ENCODE data around the gene TSPEAR.
"Not testable (repeated sequence)": the region's sequence is repeated elsewhere in the genome, so short reads cannot be mapped to it uniquely, and the experiment has no call there.

TSPEAR gene

DNA sequence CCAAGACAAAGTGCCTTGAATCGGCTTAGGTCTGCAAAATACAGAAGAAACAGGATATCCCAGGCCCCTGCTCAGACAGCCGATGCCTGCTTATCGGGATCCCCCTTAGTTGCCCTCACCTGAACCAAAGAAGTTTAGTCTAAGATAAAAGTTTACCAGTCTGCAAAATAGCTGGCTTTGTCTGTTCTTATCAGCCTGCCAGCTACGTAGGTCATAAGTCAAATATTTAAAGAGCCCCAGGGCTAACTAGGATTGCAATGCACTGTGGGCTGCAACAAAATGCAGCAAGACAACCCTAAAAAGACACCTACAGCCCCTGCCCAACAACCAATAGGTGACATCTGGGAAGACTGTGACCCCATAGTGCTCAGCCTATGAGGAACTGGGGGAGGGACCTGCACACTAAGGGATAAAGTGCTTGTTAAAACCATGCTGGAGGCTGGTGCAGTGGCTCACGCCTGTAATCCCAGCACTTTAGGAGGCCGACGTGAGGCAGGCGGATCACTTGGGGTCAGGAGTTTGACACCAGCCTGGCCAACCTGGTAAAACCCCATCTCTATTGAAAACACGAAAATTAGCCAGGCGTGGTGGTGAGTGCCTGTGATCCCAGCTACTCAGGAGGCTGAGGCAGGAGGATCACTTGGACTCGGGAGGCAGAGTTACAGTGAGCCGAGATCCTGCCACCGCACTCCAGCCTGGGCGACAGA is 228.6 kb downstream of the TSPEAR start:
- no peak for DNase-seq (ENCODE audit: low spot score)
- in situ Hi-C loops (cut with MboI; ENCODE audit: low pct_unique_long_range_greater_than_20kb, low sequenced_read_pairs, unreplicated experiment) = no loop called here
- TF ChIP-seq, protein P1, sequence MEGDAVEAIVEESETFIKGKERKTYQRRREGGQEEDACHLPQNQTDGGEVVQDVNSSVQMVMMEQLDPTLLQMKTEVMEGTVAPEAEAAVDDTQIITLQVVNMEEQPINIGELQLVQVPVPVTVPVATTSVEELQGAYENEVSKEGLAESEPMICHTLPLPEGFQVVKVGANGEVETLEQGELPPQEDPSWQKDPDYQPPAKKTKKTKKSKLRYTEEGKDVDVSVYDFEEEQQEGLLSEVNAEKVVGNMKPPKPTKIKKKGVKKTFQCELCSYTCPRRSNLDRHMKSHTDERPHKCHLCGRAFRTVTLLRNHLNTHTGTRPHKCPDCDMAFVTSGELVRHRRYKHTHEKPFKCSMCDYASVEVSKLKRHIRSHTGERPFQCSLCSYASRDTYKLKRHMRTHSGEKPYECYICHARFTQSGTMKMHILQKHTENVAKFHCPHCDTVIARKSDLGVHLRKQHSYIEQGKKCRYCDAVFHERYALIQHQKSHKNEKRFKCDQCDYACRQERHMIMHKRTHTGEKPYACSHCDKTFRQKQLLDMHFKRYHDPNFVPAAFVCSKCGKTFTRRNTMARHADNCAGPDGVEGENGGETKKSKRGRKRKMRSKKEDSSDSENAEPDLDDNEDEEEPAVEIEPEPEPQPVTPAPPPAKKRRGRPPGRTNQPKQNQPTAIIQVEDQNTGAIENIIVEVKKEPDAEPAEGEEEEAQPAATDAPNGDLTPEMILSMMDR (IDR thresholded peaks at IDR 0.05; ENCODE audit: extremely low read depth, insufficient read depth, missing control alignments) = no peak

DNA sequence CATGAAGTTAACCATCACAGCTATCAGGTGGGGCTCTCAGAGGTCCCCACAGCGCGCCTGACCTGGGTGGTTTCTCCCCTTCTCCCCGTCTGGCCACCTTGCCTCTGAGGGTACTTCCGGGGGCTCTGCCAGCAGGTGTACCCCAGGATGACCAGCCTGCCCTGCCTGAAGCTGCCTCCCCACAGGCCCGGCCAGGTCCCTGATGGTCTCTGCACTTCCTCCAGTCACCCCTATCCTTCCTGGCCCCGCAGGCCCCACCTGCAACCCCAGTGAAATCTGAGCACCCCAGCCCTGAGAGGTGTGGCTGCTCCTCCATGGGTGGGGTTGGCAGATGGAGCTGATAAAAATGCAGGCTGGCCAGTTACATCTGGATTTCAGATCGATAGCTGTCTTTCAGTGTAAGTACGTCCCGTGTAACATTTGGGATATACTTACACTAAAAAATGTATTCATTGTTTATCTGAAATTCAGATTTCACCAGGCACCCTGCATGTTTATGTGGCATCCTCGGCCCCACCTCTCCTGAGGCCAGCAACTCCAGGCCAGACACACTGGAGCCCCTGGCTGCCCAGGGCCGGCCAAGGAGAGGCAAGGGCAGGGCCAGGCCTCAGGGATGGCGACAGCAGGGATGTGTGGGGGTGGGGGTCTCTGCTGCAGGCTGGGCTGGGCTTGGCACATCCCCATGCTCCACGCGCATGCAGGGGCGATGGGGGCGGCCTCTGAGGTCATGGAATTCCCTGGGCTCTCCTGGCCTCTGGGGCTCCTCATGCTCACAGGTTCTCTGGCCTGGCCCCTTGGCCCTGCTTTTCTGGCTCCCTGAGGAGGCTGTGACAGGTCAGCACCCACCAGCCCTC is 230.9 kb downstream of the TSPEAR start:
- no peak for DNase-seq (ENCODE audit: low spot score)
- TF ChIP-seq, protein P1 (IDR thresholded peaks at IDR 0.05; ENCODE audit: extremely low read depth, insufficient read depth, missing control alignments) = no peak
- in situ Hi-C loops (cut with MboI; ENCODE audit: low pct_unique_long_range_greater_than_20kb, low sequenced_read_pairs, unreplicated experiment) = no loop called here

DNA sequence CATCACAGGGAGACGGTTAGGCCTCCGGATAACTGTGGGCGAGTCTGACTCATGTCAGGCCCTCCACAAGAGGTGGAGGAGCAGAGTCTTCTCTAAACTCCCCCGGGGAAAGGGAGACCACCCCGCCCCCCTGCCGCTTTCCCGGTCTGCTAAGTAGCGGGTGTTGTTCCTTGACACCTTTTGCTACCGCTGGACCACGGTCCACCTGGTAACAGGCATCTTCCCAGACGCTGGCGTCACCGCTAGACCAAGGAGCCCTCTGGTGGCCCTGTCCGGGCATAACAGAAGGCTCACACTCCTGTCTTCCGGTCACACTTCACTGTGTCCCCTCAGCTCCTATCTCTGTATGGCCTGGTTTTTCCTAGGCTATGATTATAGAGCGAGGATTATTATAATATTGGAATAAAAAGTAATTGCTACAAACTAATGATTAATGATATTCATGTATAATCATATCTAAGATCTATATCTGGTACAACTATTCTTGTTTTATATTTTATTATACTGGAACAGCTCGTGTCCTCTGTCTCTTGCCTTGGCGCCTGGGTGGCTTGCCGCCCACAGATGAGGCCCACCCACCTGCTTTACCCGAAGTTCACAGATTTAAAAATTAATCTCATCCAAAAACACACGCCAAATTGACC is 231.7 kb downstream of the TSPEAR start:
- in situ Hi-C loops (cut with MboI; ENCODE audit: low pct_unique_long_range_greater_than_20kb, low sequenced_read_pairs, unreplicated experiment); DNase-seq (ENCODE audit: low spot score): not testable (repeated sequence)
- TF ChIP-seq, protein P1 (IDR thresholded peaks at IDR 0.05; ENCODE audit: extremely low read depth, insufficient read depth, missing control alignments) = peak; percentile 67

DNA sequence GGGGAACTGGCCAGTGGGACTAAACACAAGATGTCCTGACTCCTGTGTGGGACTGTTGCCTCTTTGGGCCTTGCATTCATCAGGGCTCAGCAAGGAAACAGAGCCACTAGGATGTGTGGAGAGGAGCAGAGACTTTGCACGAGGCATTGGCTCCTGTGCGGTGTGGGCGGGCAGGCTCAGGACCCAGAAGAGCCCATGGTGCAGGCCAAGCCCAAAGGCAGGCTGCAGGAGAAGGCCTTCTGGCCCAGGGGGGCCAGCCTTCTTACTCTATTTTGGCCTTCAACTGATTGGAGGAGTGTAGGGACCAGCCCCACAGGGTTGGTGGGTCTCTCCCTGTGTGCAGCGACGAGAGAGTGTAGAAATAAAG is 232.6 kb downstream of the TSPEAR start:
- in situ Hi-C loops (cut with MboI; ENCODE audit: low pct_unique_long_range_greater_than_20kb, low sequenced_read_pairs, unreplicated experiment) = no loop called here
- no peak for DNase-seq (ENCODE audit: low spot score)
- TF ChIP-seq, protein P1 (IDR thresholded peaks at IDR 0.05; ENCODE audit: extremely low read depth, insufficient read depth, missing control alignments) = no peak

DNA sequence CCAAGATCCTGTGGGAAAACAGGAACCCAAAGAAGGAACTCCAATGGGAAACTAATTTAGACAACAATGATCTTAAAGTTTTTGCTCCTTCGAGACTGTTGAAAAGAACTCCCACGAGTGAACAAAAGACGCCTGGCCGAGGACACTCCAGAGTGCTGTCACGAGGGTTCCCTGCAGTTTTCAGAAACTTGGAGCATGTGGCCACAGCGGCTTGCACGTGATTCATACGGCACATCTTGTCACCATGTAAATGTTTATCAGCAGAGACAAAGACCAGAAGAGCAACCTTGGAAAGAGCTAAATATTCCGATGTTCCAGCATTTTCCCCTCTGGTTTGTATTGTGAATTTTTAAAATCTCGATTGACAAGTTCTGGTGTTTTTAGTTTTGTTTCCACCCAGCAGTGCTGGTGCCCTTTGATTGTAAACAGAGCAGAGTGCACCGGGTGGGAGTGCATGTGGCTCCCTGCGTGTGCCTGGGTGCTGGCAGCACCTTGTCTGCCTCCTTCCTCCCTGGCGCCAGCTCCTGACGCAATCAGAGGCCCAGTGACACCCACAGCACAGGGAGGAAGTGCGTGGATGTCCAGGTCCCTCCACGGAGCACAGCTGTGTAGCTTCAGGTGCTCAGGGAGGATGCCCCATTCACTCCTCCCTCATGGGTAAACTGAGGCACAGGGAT is 233.1 kb downstream of the TSPEAR start:
- in situ Hi-C loops (cut with MboI; ENCODE audit: low pct_unique_long_range_greater_than_20kb, low sequenced_read_pairs, unreplicated experiment) = no loop called here
- DNase-seq (ENCODE audit: low spot score) = no peak
- TF ChIP-seq, protein P1 (IDR thresholded peaks at IDR 0.05; ENCODE audit: extremely low read depth, insufficient read depth, missing control alignments) = no peak

DNA sequence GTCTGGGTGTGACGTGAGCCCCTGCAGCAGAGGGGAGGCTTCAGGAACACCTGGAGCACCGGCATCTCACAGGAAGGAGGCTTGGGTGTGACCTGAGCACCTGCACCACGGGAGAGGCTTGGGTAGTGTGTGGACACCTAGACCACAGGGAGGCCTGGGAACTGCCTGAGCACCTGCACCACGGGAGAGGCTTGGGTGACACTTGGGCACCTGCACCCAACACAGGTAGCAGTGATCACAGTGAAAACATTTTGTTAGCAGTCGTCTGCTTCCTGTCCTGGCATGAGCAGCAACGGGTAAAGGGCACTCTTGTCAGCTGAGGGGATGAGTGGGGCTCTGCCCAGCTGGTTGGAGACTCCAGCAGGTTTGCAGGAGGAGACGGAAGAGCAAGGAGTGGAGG is 233.7 kb downstream of the TSPEAR start:
- TF ChIP-seq, protein P1 (IDR thresholded peaks at IDR 0.05; ENCODE audit: extremely low read depth, insufficient read depth, missing control alignments) = no peak
- no peak for DNase-seq (ENCODE audit: low spot score)
- in situ Hi-C loops (cut with MboI; ENCODE audit: low pct_unique_long_range_greater_than_20kb, low sequenced_read_pairs, unreplicated experiment) = no loop called here

Measured in GM13977 (cell line).